IPS-NIHi7 (cell line): ENCODE measurements around the gene MTFR1L.

Experiments
- DNase-seq: peaks from one replicate; pipeline ENCODE4 v3.0.0; 2012; ENCODE audit warnings: mixed read lengths; ENCODE audit errors: extremely low spot score

Gene MTFR1L

GRCh38 chr1:25878690-25879089, 58.9 kb downstream of the MTFR1L start:
- no peak for DNase-seq

GRCh38 chr1:25879675-25880074, 59.9 kb downstream of the MTFR1L start:
- no peak for DNase-seq

- DNase-seq = no peak
Observed at GRCh38 chr1:25880518-25880917, 60.8 kb downstream of the MTFR1L start.

GRCh38 chr1:25881266-25881665, 61.5 kb downstream of the MTFR1L start:
- no peak for DNase-seq
